DOHH2 (cell line): ENCODE results near the gene BMP15.

Experiments used
- EZH2phosphoT487 ChIP-seq: fragments of 200-600 bp; sonication (generic); IDR thresholded peaks from 2 replicates; pipeline ENCODE4 v1.6.1; 2017; ENCODE audit warnings: borderline replicate concordance, mild to moderate bottlenecking, antibody characterized with exemption, low read length, moderate library complexity, mixed read lengths
- TF ChIP-seq, protein P1 (sequence below): fragments of 200-600 bp; sonication (generic); IDR thresholded peaks from one replicate; pipeline ENCODE4 v1.5.1; 2014; ENCODE audit warnings: antibody characterized with exemption, mild to moderate bottlenecking, low read depth, low read length; ENCODE audit not compliant: poor library complexity, severe bottlenecking

DNA sequence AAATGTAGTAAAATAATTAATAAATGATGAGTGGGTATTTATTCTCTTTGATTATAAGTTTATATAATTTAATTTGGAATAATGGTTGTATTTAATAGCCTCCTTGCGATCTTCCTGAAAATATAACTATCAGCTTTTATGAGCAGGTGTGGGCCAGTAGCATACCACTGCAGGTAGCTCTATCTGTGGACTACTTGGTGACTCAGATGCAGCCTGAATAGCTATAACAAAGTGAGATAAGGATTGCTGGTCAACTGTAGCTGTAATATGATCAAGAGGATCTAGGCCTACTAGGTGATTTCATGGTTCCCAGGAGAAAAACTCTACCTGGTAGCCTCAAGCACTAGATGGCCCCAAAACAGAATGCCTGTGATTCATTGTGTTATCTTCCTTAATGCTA, 47.1 kb upstream of the BMP15 start:
- TF ChIP-seq, protein P1, sequence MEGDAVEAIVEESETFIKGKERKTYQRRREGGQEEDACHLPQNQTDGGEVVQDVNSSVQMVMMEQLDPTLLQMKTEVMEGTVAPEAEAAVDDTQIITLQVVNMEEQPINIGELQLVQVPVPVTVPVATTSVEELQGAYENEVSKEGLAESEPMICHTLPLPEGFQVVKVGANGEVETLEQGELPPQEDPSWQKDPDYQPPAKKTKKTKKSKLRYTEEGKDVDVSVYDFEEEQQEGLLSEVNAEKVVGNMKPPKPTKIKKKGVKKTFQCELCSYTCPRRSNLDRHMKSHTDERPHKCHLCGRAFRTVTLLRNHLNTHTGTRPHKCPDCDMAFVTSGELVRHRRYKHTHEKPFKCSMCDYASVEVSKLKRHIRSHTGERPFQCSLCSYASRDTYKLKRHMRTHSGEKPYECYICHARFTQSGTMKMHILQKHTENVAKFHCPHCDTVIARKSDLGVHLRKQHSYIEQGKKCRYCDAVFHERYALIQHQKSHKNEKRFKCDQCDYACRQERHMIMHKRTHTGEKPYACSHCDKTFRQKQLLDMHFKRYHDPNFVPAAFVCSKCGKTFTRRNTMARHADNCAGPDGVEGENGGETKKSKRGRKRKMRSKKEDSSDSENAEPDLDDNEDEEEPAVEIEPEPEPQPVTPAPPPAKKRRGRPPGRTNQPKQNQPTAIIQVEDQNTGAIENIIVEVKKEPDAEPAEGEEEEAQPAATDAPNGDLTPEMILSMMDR, result no peak
- TF ChIP-seq EZH2phosphoT487, result no peak
